ENCODE measurements around the gene GNAL.

DNA sequence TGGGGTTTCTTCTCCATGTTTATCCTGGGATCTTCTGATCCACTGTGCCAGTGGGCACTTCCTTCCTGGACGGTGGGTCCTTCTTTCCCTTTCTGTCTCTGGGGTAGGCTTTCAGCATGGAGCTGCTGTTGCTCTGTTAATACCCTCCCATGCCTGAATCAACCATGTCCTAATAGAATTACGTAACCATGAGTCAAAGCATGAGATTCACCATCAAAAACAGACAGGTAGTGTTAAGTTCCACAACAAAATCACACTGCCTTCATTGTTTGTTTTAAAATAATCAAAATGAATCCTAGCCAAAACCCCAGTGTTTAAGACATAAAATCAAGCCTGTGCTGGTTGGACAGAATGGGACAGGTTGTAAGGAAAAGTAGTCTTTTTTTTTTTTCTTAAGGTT, 37.5 kb downstream of the GNAL start:
- TF ChIP-seq REST (IDR thresholded peaks at IDR 0.05; ENCODE audit: insufficient read depth in 1 of 2, low read depth in 2 of 2, low read length in 2 of 2) (no peak), SIN3A (IDR thresholded peaks at IDR 0.05; ENCODE audit: borderline replicate concordance, insufficient read depth, low read length) (no peak), TAF1 (IDR thresholded peaks at IDR 0.05; ENCODE audit: borderline replicate concordance, insufficient read depth, low read length) (no peak)
